Measurements from ENCODE around the gene SPTB. TPM values are rescaled to one million over a fixed set of nuclear protein-coding genes. Genes with fewer than 3 reads are reported as not detected.
A peak's percentile ranks its signal among the peaks of the same experiment; 100 is the strongest.

Gene SPTB
- total and polyA plus RNA-seq, 10 of the 15 experiments (the other 5 are each of a cell fraction or from before 2014, with no cell fraction given): under 0.01 to 0.04 (median 0.02) TPM; not detected in 4

DNA sequence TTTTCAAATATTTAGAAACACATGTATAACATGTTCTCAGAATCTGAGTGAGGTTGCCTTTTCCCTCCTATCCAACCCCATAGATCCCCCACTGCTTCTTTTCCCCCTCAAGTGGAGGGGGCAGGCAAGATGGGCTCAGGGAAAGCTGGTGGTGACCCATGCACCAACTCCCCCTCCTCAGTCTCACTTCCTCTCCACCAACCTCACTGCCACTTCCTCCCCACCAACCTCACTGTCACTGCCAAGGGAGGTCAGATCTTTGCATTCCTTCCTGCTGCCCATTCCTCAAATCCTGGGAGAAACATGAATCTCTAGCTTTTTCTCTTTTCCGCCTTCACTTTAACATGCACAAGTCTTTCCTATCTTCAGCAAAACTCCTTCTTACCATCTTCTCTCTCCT, 48.7 kb downstream of the SPTB start:
- H3K4me3 ChIP-seq: no peak overlapping the region
- CTCF ChIA-PET: interaction anchor here (0.7 to 3.3 kb wide), 3 partner anchors 13 to 189 kb away, joined by 3 to 19 read pairs (median 3); no protein-coding TSS in a partner anchor
- no peaks in the 10 kb centered on the region for H3K36me3 ChIP-seq (ENCODE audit: control insufficient read depth in 2 of 2, insufficient read depth in 2 of 2, low read length in 1 of 2)
- POLR2A ChIA-PET: interaction anchor here (0.6 kb wide), 1 partner anchor 38 kb away, joined by 3 read pairs; no protein-coding TSS in a partner anchor
- no peak overlapping the region for H3K9ac ChIP-seq (ENCODE audit: control insufficient read depth, insufficient read depth, low read length)
- ATAC-seq (peak; percentile 52), DNase-seq (ENCODE audit: low read depth, low spot score) (no peak), FAIRE-seq (no peak)
- in situ Hi-C loops (cut with MboI) (no loop called here), intact Hi-C loops (cut with micrococcal nuclease; ENCODE audit: unreplicated experiment) (no loop called here)
- no peaks in the 10 kb centered on the region for H4K20me1 ChIP-seq (ENCODE audit: control insufficient read depth, insufficient read depth)
- H2AFZ ChIP-seq (ENCODE audit: control insufficient read depth, low read depth, low read length): no peak overlapping the region
- H3K27me3 ChIP-seq (replicated peaks in 1 of 2; ENCODE audit: control insufficient read depth in 2 of 2, insufficient read depth in 2 of 2, low read length in 1 of 2): no peaks in the 10 kb centered on the region
- peak; percentile 66; the same call in 1 of the 2 replicates for TF ChIP-seq SPI1 (IDR thresholded peaks at IDR 0.05; ENCODE audit: borderline replicate concordance, insufficient read depth, low read depth, low read length)
- TF ChIP-seq STAT3 (IDR thresholded peaks at IDR 0.05; ENCODE audit: low read depth, low read length): no peak
- H3K9me3 ChIP-seq (replicated peaks; ENCODE audit: control insufficient read depth, insufficient read depth, low read length): no peaks in the 10 kb centered on the region
- H3K27ac ChIP-seq (ENCODE audit: control insufficient read depth, insufficient read depth): no peak overlapping the region
- 80% methylated on average over 1 of the region's 1 CpG for WGBS (ENCODE audit: insufficient coverage, insufficient replicate concordance, low lambda C conversion rate, missing lambda C conversion rate)
- RAD21 ChIA-PET (ENCODE audit: unreplicated experiment): no interaction called here
- no peak overlapping the region for H3K4me2 ChIP-seq (ENCODE audit: control insufficient read depth, insufficient read depth)
- H3K79me2 ChIP-seq (ENCODE audit: control insufficient read depth, insufficient read depth, low read length): no peaks in the 10 kb centered on the region
- no peaks in the 10 kb centered on the region for H3K4me1 ChIP-seq (ENCODE audit: control insufficient read depth, insufficient read depth, low read length)
- no TSS peak for BruUV-seq (replicated peaks)
- SMC1A ChIA-PET (ENCODE audit: uncharacterized antibody, unreplicated experiment): interaction anchor here (1.9 kb wide), 1 partner anchor 10 kb away, joined by 5 read pairs; no protein-coding TSS in a partner anchor

DNA sequence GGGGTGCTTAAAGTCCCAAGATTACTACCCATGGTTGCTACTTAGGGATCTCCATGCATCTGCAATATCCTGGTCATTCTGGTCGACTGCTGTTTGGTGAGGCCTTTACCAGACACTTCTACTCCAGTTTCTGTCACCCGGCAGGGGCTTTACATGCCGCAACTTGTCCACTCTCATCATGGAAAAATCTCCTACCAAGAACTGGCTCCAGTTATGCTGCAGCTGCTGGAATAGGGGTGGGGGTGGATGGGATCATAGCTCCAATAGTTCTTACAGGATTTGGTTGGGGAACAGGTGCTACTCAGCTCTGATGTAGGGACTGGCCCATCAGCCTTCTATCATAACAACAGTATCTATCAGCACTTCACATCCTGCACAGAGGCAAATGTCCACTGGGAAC, 51.6 kb downstream of the SPTB start:
- intact Hi-C loops (cut with micrococcal nuclease; ENCODE audit: unreplicated experiment): no loop called here
- ChIA-PET RAD21 (ENCODE audit: unreplicated experiment) (interaction anchor here (0.8 to 1.0 kb wide), 2 partner anchors 63 to 149 kb away, joined by 3 to 4 read pairs; no protein-coding TSS in a partner anchor), SMC1A (ENCODE audit: uncharacterized antibody, unreplicated experiment) (interaction anchor here (1.0 kb wide), 1 partner anchor 18 kb away, joined by 3 read pairs; no protein-coding TSS in a partner anchor), CTCF (interaction anchor here (2.3 to 3.1 kb wide), 2 partner anchors 15 to 64 kb away, joined by 5 to 21 read pairs; no protein-coding TSS in a partner anchor), POLR2A (no interaction called here)
- in situ Hi-C loops (cut with MboI): loop anchor here (5.0 kb wide), 1 partner anchor 154 kb away; no protein-coding TSS in a partner anchor
- no peaks in the 10 kb centered on the region for H3K9me3 ChIP-seq (replicated peaks; ENCODE audit: control insufficient read depth, insufficient read depth, low read length)
- WGBS (ENCODE audit: insufficient coverage, insufficient replicate concordance, low lambda C conversion rate, missing lambda C conversion rate): 41% methylated on average over 3 of the region's 3 CpGs
- ATAC-seq (no peak), DNase-seq (ENCODE audit: low read depth, low spot score) (no peak), FAIRE-seq (no peak)
- no peak overlapping the region for H3K9ac ChIP-seq (ENCODE audit: control insufficient read depth, insufficient read depth, low read length)
- H3K27ac ChIP-seq (ENCODE audit: control insufficient read depth, insufficient read depth): no peak overlapping the region
- H3K36me3 ChIP-seq (ENCODE audit: control insufficient read depth in 2 of 2, insufficient read depth in 2 of 2, low read length in 1 of 2): no peaks in the 10 kb centered on the region
- no peaks in the 10 kb centered on the region for H3K79me2 ChIP-seq (ENCODE audit: control insufficient read depth, insufficient read depth, low read length)
- no peak overlapping the region for H3K4me2 ChIP-seq (ENCODE audit: control insufficient read depth, insufficient read depth)
- no peak overlapping the region for H3K4me3 ChIP-seq
- no peaks in the 10 kb centered on the region for H4K20me1 ChIP-seq (ENCODE audit: control insufficient read depth, insufficient read depth)
- H2AFZ ChIP-seq (ENCODE audit: control insufficient read depth, low read depth, low read length): no peak overlapping the region
- H3K4me1 ChIP-seq (ENCODE audit: control insufficient read depth, insufficient read depth, low read length): no peaks in the 10 kb centered on the region
- BruUV-seq (replicated peaks): no TSS peak
- H3K27me3 ChIP-seq (replicated peaks in 1 of 2; ENCODE audit: control insufficient read depth in 2 of 2, insufficient read depth in 2 of 2, low read length in 1 of 2): peaks cover 0 to 3% of the 10 kb centered on the region in 2 experiments; a peak in 2 of 4 replicates
- TF ChIP-seq, protein P1, sequence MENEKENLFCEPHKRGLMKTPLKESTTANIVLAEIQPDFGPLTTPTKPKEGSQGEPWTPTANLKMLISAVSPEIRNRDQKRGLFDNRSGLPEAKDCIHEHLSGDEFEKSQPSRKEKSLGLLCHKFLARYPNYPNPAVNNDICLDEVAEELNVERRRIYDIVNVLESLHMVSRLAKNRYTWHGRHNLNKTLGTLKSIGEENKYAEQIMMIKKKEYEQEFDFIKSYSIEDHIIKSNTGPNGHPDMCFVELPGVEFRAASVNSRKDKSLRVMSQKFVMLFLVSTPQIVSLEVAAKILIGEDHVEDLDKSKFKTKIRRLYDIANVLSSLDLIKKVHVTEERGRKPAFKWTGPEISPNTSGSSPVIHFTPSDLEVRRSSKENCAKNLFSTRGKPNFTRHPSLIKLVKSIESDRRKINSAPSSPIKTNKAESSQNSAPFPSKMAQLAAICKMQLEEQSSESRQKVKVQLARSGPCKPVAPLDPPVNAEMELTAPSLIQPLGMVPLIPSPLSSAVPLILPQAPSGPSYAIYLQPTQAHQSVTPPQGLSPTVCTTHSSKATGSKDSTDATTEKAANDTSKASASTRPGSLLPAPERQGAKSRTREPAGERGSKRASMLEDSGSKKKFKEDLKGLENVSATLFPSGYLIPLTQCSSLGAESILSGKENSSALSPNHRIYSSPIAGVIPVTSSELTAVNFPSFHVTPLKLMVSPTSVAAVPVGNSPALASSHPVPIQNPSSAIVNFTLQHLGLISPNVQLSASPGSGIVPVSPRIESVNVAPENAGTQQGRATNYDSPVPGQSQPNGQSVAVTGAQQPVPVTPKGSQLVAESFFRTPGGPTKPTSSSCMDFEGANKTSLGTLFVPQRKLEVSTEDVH (IDR thresholded peaks at IDR 0.05; ENCODE audit: low read depth, partially characterized antibody): no peak
- TF ChIP-seq ZSCAN29 (IDR thresholded peaks at IDR 0.05) (no peak), POLR2A (IDR thresholded peaks at IDR 0.05; ENCODE audit: low read depth, low read length) (no peak), NFXL1 (IDR thresholded peaks at IDR 0.05; ENCODE audit: borderline replicate concordance) (no peak), SP1 (IDR thresholded peaks at IDR 0.05; ENCODE audit: low read depth, low read length) (no peak), ELK1 (IDR thresholded peaks at IDR 0.05; ENCODE audit: low read depth, low read length) (no peak), POU2F2 (IDR thresholded peaks at IDR 0.05; ENCODE audit: borderline replicate concordance, low read depth, low read length) (no peak)
- TF ChIP-seq, protein P2, sequence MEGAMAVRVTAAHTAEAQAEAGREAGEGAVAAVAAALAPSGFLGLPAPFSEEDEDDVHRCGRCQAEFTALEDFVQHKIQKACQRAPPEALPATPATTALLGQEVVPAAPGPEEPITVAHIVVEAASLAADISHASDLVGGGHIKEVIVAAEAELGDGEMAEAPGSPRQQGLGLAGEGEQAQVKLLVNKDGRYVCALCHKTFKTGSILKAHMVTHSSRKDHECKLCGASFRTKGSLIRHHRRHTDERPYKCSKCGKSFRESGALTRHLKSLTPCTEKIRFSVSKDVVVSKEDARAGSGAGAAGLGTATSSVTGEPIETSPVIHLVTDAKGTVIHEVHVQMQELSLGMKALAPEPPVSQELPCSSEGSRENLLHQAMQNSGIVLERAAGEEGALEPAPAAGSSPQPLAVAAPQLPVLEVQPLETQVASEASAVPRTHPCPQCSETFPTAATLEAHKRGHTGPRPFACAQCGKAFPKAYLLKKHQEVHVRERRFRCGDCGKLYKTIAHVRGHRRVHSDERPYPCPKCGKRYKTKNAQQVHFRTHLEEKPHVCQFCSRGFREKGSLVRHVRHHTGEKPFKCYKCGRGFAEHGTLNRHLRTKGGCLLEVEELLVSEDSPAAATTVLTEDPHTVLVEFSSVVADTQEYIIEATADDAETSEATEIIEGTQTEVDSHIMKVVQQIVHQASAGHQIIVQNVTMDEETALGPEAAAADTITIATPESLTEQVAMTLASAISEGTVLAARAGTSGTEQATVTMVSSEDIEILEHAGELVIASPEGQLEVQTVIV (IDR thresholded peaks at IDR 0.05; ENCODE audit: borderline replicate concordance, partially characterized antibody): no peak
